ENCODE data around the gene OCRL.

GRCh38 chrX:129520151-129520550, 19.9 kb upstream of the OCRL start:
- TF ChIP-seq EP300 (IDR thresholded peaks at IDR 0.05) (no peak), POLR2A (IDR thresholded peaks at IDR 0.05) (no peak), CTCF (IDR thresholded peaks at IDR 0.05) (no peak)
